Thoracic aorta (tissue), 2 donors: ENCODE data around the gene OSBP. TPM values are rescaled to one million over a fixed set of nuclear protein-coding genes. Genes with fewer than 3 reads are reported as not detected.
"Not testable (repeated sequence)": the region's sequence is repeated elsewhere in the genome, so short reads cannot be mapped to it uniquely, and the experiment has no call there.

Experiments used
- ATAC-seq: fragments of 150-250 bp; one replicate; pipeline ENCODE4 v1.8.0; 2017; ENCODE audit warnings: low read depth; ENCODE audit not compliant: insufficient number of reproducible peaks, low FRiP score
- DNase-seq: peaks from one replicate; pipeline ENCODE4 v3.0.0-alpha.2; 2020; ENCODE audit warnings: low spot score
- H3K27ac ChIP-seq, 2 donors: fragments of 200-600 bp; sonication (generic); 1 replicate in 1 of 2; 2 replicates in 1 of 2; pipeline ENCODE4 v1.5.1; 2016; ENCODE audit warnings: mild to moderate bottlenecking in 2 of 2, moderate library complexity in 2 of 2
- H3K27me3 ChIP-seq: fragments of 200-600 bp; sonication (generic); replicated peaks from 2 replicates; pipeline ENCODE4 v1.6.0; 2016; ENCODE audit warnings: mild to moderate bottlenecking; ENCODE audit not compliant: insufficient read depth
- H3K36me3 ChIP-seq: fragments of 200-600 bp; sonication (generic); one replicate; pipeline ENCODE4 v1.5.1; 2016
- H3K4me1 ChIP-seq, 2 donors: fragments of 200-600 bp; sonication (generic); 1 replicate in 1 of 2; 2 replicates in 1 of 2; pipeline versions ENCODE4 v1.5.1 to v1.6.0; 2016; ENCODE audit warnings: low read depth in 2 of 2, mild to moderate bottlenecking in 1 of 2; ENCODE audit not compliant: control insufficient read depth in 1 of 2
- H3K4me3 ChIP-seq: fragments of 200-600 bp; sonication (generic); 2 replicates; pipeline ENCODE4 v1.5.1; 2016; ENCODE audit warnings: mild to moderate bottlenecking
- H3K9me3 ChIP-seq: fragments of 200-600 bp; sonication (generic); 2 replicates; pipeline ENCODE4 v1.5.1; 2016
- CTCF ChIP-seq: fragments of 200-600 bp; sonication (generic); IDR thresholded peaks from one replicate; pipeline ENCODE4 v1.5.1; 2019; ENCODE audit warnings: antibody characterized with exemption
- total RNA-seq, 2 donors: library from RNA; depleted of rRNA; stranded (reverse); fragments of >200 nt; gene quantifications; one replicate each; pipeline versions ENCODE4 v1.1.0 to v1.2.3, GENCODE V29; 2016

The OSBP gene
- total RNA-seq, 2 donors from 2014 or later = 38.4 to 41.8 TPM

- no peaks in the 10 kb centered on the region for H3K4me1 ChIP-seq
- no peak overlapping the region for H3K4me3 ChIP-seq
- H3K27me3 ChIP-seq = no peaks in the 10 kb centered on the region
- H3K36me3 ChIP-seq = no peaks in the 10 kb centered on the region
- no peaks in the 10 kb centered on the region for H3K9me3 ChIP-seq
- DNase-seq (no peak), ATAC-seq (no peak)
- H3K27ac ChIP-seq = no peak overlapping the region
- no peak for TF ChIP-seq CTCF
These were observed 70.8 kb downstream of the OSBP start for GRCh38 chr11:59544869-59545178.

GRCh38 chr11:59543713-59544112 lies 71.9 kb downstream of the OSBP start:
- not testable (repeated sequence) for H3K9me3 ChIP-seq, H3K36me3 ChIP-seq, H3K27ac ChIP-seq, DNase-seq, H3K4me1 ChIP-seq, ATAC-seq, H3K27me3 ChIP-seq, H3K4me3 ChIP-seq

GRCh38 chr11:59542142-59542810 lies 73.3 kb downstream of the OSBP start:
- H3K36me3 ChIP-seq = no peaks in the 10 kb centered on the region
- TF ChIP-seq CTCF = no peak
- DNase-seq (no peak), ATAC-seq (no peak)
- H3K4me1 ChIP-seq = peaks cover 4 to 7% of the 10 kb centered on the region in 2 donors
- no peak overlapping the region for H3K27ac ChIP-seq
- no peak overlapping the region for H3K4me3 ChIP-seq
- H3K27me3 ChIP-seq = no peaks in the 10 kb centered on the region
- H3K9me3 ChIP-seq = no peaks in the 10 kb centered on the region

GRCh38 chr11:59534676-59535075 lies 80.9 kb downstream of the OSBP start:
- no peaks in the 10 kb centered on the region for H3K9me3 ChIP-seq
- no peaks in the 10 kb centered on the region for H3K36me3 ChIP-seq
- H3K4me3 ChIP-seq = no peak overlapping the region
- no peaks in the 10 kb centered on the region for H3K27me3 ChIP-seq
- H3K4me1 ChIP-seq = peaks cover 4 to 7% of the 10 kb centered on the region in 2 donors
- ATAC-seq (no peak), DNase-seq (no peak)
- no peak overlapping the region for H3K27ac ChIP-seq
- TF ChIP-seq CTCF = no peak

GRCh38 chr11:59532620-59533019 lies 83.0 kb downstream of the OSBP start:
- Histone ChIP-seq H3K27ac (no peak overlapping the region), H3K9me3 (no peaks in the 10 kb centered on the region), H3K27me3 (no peaks in the 10 kb centered on the region), H3K4me3 (no peak overlapping the region), H3K36me3 (no peaks in the 10 kb centered on the region), H3K4me1 (no peaks in the 10 kb centered on the region)
- TF ChIP-seq CTCF = no peak
- ATAC-seq (no peak), DNase-seq (no peak)

GRCh38 chr11:59528711-59529110 lies 86.9 kb downstream of the OSBP start:
- H3K4me3 ChIP-seq = no peak overlapping the region
- no peaks in the 10 kb centered on the region for H3K36me3 ChIP-seq
- H3K27ac ChIP-seq = no peak overlapping the region
- H3K27me3 ChIP-seq = no peaks in the 10 kb centered on the region
- TF ChIP-seq CTCF = no peak
- ATAC-seq (no peak), DNase-seq (no peak)
- H3K9me3 ChIP-seq = no peaks in the 10 kb centered on the region
- H3K4me1 ChIP-seq = no peaks in the 10 kb centered on the region
